Measurements from ENCODE around the gene POLRMT. TPM values are rescaled to one million over a fixed set of nuclear protein-coding genes. Genes with fewer than 3 reads are reported as not detected.
"Not testable (repeated sequence)": the region's sequence is repeated elsewhere in the genome, so short reads cannot be mapped to it uniquely, and the experiment has no call there.

Gene POLRMT
- total RNA-seq, 1 donor from 2014 or later, result 55.5 TPM

- ATAC-seq (no peak), DNase-seq (no peak)
- intact Hi-C loops (cut with micrococcal nuclease), result no loop called here
Observed at GRCh38 chr19:618247-618619, 15.1 kb downstream of the POLRMT start.

GRCh38 chr19:617551-618246 lies 15.6 kb downstream of the POLRMT start:
- DNase-seq (no peak), ATAC-seq (no peak)
- intact Hi-C loops (cut with micrococcal nuclease), result no loop called here

- ATAC-seq, result no peak
- intact Hi-C loops (cut with micrococcal nuclease), result no loop called here
Observed at GRCh38 chr19:616747-617526, 16.4 kb downstream of the POLRMT start.

GRCh38 chr19:616062-616700 lies 17.2 kb downstream of the POLRMT start:
- DNase-seq (no peak), ATAC-seq (no peak)
- intact Hi-C loops (cut with micrococcal nuclease), result no loop called here

More at GRCh38 chr19:616747-617526, 16.4 kb downstream of the POLRMT start:
- DNase-seq, result no peak

- DNase-seq (no peak), ATAC-seq (peak; percentile 20)
- intact Hi-C loops (cut with micrococcal nuclease), result no loop called here
Observed at GRCh38 chr19:615619-616018, 17.7 kb downstream of the POLRMT start.

- intact Hi-C loops (cut with micrococcal nuclease), result no loop called here
- no peak for ATAC-seq
- DNase-seq, result no peak
Observed at GRCh38 chr19:613732-614567, 19.4 kb downstream of the POLRMT start.

GRCh38 chr19:612941-613340 lies 20.4 kb downstream of the POLRMT start:
- DNase-seq, result no peak

GRCh38 chr19:611481-611868 lies 21.9 kb downstream of the POLRMT start:
- intact Hi-C loops (cut with micrococcal nuclease), result no loop called here
- ATAC-seq (no peak), DNase-seq (no peak)

More at GRCh38 chr19:612941-613340, 20.4 kb downstream of the POLRMT start:
- intact Hi-C loops (cut with micrococcal nuclease), result no loop called here
- ATAC-seq, result no peak

GRCh38 chr19:610801-611480 lies 22.4 kb downstream of the POLRMT start:
- intact Hi-C loops (cut with micrococcal nuclease), result no loop called here
- ATAC-seq, result peak; percentile 59

GRCh38 chr19:610071-610800 lies 23.1 kb downstream of the POLRMT start:
- intact Hi-C loops (cut with micrococcal nuclease), result no loop called here
- ATAC-seq, result peak; percentile 3
- no peak for DNase-seq

More at GRCh38 chr19:610801-611480, 22.4 kb downstream of the POLRMT start:
- DNase-seq, result peak; percentile 79

- intact Hi-C loops (cut with micrococcal nuclease), result no loop called here
- ATAC-seq (peak; percentile 75), DNase-seq (peak; percentile 79)
Observed at GRCh38 chr19:609004-609346, 24.4 kb downstream of the POLRMT start.

- no peak for DNase-seq
- ATAC-seq, result peak; percentile 40
- intact Hi-C loops (cut with micrococcal nuclease), result no loop called here
Observed at GRCh38 chr19:608155-609003, 25.0 kb downstream of the POLRMT start.

- DNase-seq (no peak), ATAC-seq (no peak)
- intact Hi-C loops (cut with micrococcal nuclease), result no loop called here
Observed at GRCh38 chr19:607301-608154, 25.8 kb downstream of the POLRMT start.

GRCh38 chr19:605061-605971 lies 28.0 kb downstream of the POLRMT start:
- ATAC-seq; intact Hi-C loops (cut with micrococcal nuclease); DNase-seq: not testable (repeated sequence)

- no peak for ATAC-seq
- DNase-seq, result no peak
- intact Hi-C loops (cut with micrococcal nuclease), result no loop called here
Observed at GRCh38 chr19:604355-604754, 29.0 kb downstream of the POLRMT start.
